Spleen (tissue), 11 donors: ENCODE data around the gene MOGAT1. TPM values are rescaled to one million over a fixed set of nuclear protein-coding genes. Genes with fewer than 3 reads are reported as not detected.

Experiments
- DNase-seq: peaks from one replicate; pipeline ENCODE4 v3.0.0-alpha.2; 2020
- H3K27ac ChIP-seq, 8 donors: fragments of 200-600 bp; sonication (generic) in 7 of 8; 1 replicate in 4 of 8; 2 replicates in 4 of 8; pipeline versions ENCODE4 v1.5.0 to v1.8.0; 2016 to 2021; ENCODE audit warnings: inconsistent platforms in 4 of 8, mild to moderate bottlenecking in 4 of 8, moderate library complexity in 1 of 8
- H3K27me3 ChIP-seq, 7 donors: fragments of 200-600 bp; sonication (generic) in 6 of 7; replicated peaks in 1 of 7; 1 replicate in 4 of 7; 2 replicates in 3 of 7; pipeline versions ENCODE4 v1.5.0 to v1.8.0; 2016 to 2021; ENCODE audit warnings: inconsistent platforms in 3 of 7, mild to moderate bottlenecking in 1 of 7
- H3K36me3 ChIP-seq, 6 donors: fragments of 200-600 bp; sonication (generic) in 5 of 6; 1 replicate in 4 of 6; 2 replicates in 2 of 6; pipeline versions ENCODE4 v1.5.0 to v1.8.0; 2016 to 2021; ENCODE audit warnings: inconsistent platforms in 2 of 6
- H3K4me1 ChIP-seq, 6 donors: fragments of 200-600 bp; sonication (generic) in 5 of 6; 1 replicate in 3 of 6; 2 replicates in 3 of 6; pipeline versions ENCODE4 v1.5.0 to v1.8.0; 2016 to 2021; ENCODE audit warnings: inconsistent platforms in 3 of 6
- H3K4me3 ChIP-seq, 8 donors: fragments of 200-600 bp; sonication (generic) in 7 of 8; 1 replicate in 4 of 8; 2 replicates in 4 of 8; pipeline versions ENCODE4 v1.5.0 to v1.8.0; 2016 to 2021; ENCODE audit warnings: inconsistent platforms in 4 of 8, mild to moderate bottlenecking in 4 of 8, moderate library complexity in 2 of 8
- H3K9me3 ChIP-seq, 8 donors: fragments of 200-600 bp; sonication (generic) in 7 of 8; 1 replicate in 4 of 8; 2 replicates in 4 of 8; pipeline versions ENCODE4 v1.5.0 to v1.8.0; 2016 to 2021; ENCODE audit warnings: inconsistent platforms in 4 of 8
- CTCF ChIP-seq, 11 experiments: fragments of 200-600 bp in 7 of 11; fragments of 450-650 bp in 4 of 11; sonication (generic) in 4 of 11; IDR thresholded peaks in 8 of 11; conservative IDR thresholded peaks in 3 of 11; 1 replicate in 7 of 11; 2 replicates in 4 of 11; pipeline versions ENCODE4 v1.4.0 to v1.8.0; 2016 to 2021; ENCODE audit warnings: antibody characterized with exemption in 11 of 11, inconsistent platforms in 4 of 11, mild to moderate bottlenecking in 1 of 11
- POLR2A ChIP-seq, 3 donors: fragments of 450-650 bp; IDR thresholded peaks; one replicate each; pipeline ENCODE4 v1.5.1; 2017; ENCODE audit warnings: antibody characterized with exemption in 3 of 3, mild to moderate bottlenecking in 1 of 3
- POLR2AphosphoS5 ChIP-seq, 3 donors: sonication (generic); formaldehyde crosslinking; IDR thresholded peaks; one replicate each; pipeline ENCODE4 v1.5.1; 2017; ENCODE audit warnings: antibody characterized with exemption in 3 of 3
- WGBS, 5 donors: extraction: QIAGEN DNeasy Blood & Tissue Kit in 3 of 5; methylation state at CpG; one replicate each; pipeline versions ENCODE4 v1.1.5 to v1.1.7; 2013 to 2018; 5-methylcytosine and 5-hydroxymethylcytosine counted together
- intact Hi-C: fragments of 100-400 bp; cut with DNase I; formaldehyde crosslinking; loops from one replicate; pipeline ENCODE4 v1.15.0; 2023; ENCODE audit warnings: low total_unique reads
- polyA plus RNA-seq, 3 donors: library from polyadenylated mRNA; stranded (reverse); fragments of 200-250 nt; gene quantifications; one replicate each; pipeline ENCODE4 v1.2.1, GENCODE V29; 2013
- total RNA-seq, 7 donors: library from RNA; depleted of rRNA in 3 of 7; stranded (reverse); fragments of >200 nt in 3 of 7; fragmentation: NEBNext Ultra II Directional in 4 of 7; extraction: Animal tissue kit (Norgen Biotek cat#: 25700) in 4 of 7; gene quantifications; one replicate each; pipeline versions ENCODE4 v1.1.0 to v1.2.1, GENCODE V29; 2016 to 2021
- donor health status: healthy with polysubstance abuse.
- donor health status: DM: no; HTN: no; CAD: no; lungs with moderate emphysema.
- donor health status: DM: no; HTN: no; CAD: no.
- donor health status: Bipolar disorder and iron deficiency.
- donor health status: healthy.
- donor health status: DM: no; HTN: no; CAD: no.
- donor health status: DM: yes; HTN: yes; CAD: no.

MOGAT1 gene
- total and polyA plus RNA-seq, 10 donors = 0.06 TPM; not detected in 9

- Histone ChIP-seq H3K36me3 (no peaks in the 10 kb centered on the region), H3K27me3 (peaks cover 0 to 4% (median 0%) of the 10 kb centered on the region in 7 donors), H3K4me3 (no peak overlapping the region), H3K4me1 (peaks cover 0 to 9% (median 2%) of the 10 kb centered on the region in 6 donors), H3K27ac (no peak overlapping the region), H3K9me3 (no peaks in the 10 kb centered on the region)
- intact Hi-C loops = no loop called here
- WGBS, 5 donors = 63 to 85% (median 66%) methylated on average over 5 of the region's 5 CpGs
- TF ChIP-seq POLR2A (IDR thresholded peaks at IDR 0.05) (no peak), POLR2AphosphoS5 (IDR thresholded peaks at IDR 0.05) (no peak), CTCF (IDR thresholded peaks at IDR 0.05 in 8 of 11, conservative IDR thresholded peaks at IDR 0.05 in 3 of 11) (no peak)
- no peak for DNase-seq
These were observed 76.2 kb downstream of the MOGAT1 start for GRCh38 chr2:222747526-222748160.

GRCh38 chr2:222750533-222750932 is 79.1 kb downstream of the MOGAT1 start:
- 87 to 97% (median 92%) methylated on average over 3 of the region's 3 CpGs for WGBS, 5 donors
- DNase-seq = no peak
- TF ChIP-seq POLR2AphosphoS5 (IDR thresholded peaks at IDR 0.05) = no peak
- TF ChIP-seq POLR2A (IDR thresholded peaks at IDR 0.05) = no peak
- no peak for TF ChIP-seq CTCF (IDR thresholded peaks at IDR 0.05 in 8 of 11, conservative IDR thresholded peaks at IDR 0.05 in 3 of 11)
- Histone ChIP-seq H3K27ac (no peak overlapping the region), H3K27me3 (no peaks in the 10 kb centered on the region), H3K9me3 (no peaks in the 10 kb centered on the region), H3K4me3 (no peak overlapping the region), H3K4me1 (no peaks in the 10 kb centered on the region), H3K36me3 (no peaks in the 10 kb centered on the region)
- intact Hi-C loops = no loop called here

GRCh38 chr2:222751238-222751637 is 79.8 kb downstream of the MOGAT1 start:
- Histone ChIP-seq H3K36me3 (no peaks in the 10 kb centered on the region), H3K27me3 (no peaks in the 10 kb centered on the region), H3K4me1 (no peaks in the 10 kb centered on the region), H3K27ac (no peak overlapping the region), H3K9me3 (no peaks in the 10 kb centered on the region), H3K4me3 (no peak overlapping the region)
- no peak for DNase-seq
- TF ChIP-seq CTCF (IDR thresholded peaks at IDR 0.05 in 8 of 11, conservative IDR thresholded peaks at IDR 0.05 in 3 of 11) (no peak), POLR2AphosphoS5 (IDR thresholded peaks at IDR 0.05) (no peak), POLR2A (IDR thresholded peaks at IDR 0.05) (no peak)
- intact Hi-C loops = no loop called here
- WGBS, 5 donors = 60 to 68% (median 67%) methylated on average over 7 of the region's 7 CpGs

GRCh38 chr2:222751821-222752719 is 80.6 kb downstream of the MOGAT1 start:
- Histone ChIP-seq H3K9me3 (no peaks in the 10 kb centered on the region), H3K4me1 (no peaks in the 10 kb centered on the region), H3K27me3 (no peaks in the 10 kb centered on the region), H3K36me3 (no peaks in the 10 kb centered on the region), H3K27ac (no peak overlapping the region), H3K4me3 (no peak overlapping the region)
- intact Hi-C loops = no loop called here
- WGBS, 5 donors = 73 to 83% (median 81%) methylated on average over 13 of the region's 13 CpGs
- TF ChIP-seq CTCF (IDR thresholded peaks at IDR 0.05 in 8 of 11, conservative IDR thresholded peaks at IDR 0.05 in 3 of 11) = no peak
- TF ChIP-seq POLR2A (IDR thresholded peaks at IDR 0.05) = no peak
- TF ChIP-seq POLR2AphosphoS5 (IDR thresholded peaks at IDR 0.05) = no peak
- no peak for DNase-seq
